ENCODE data around the gene CCT6A. TPM values are rescaled to one million over a fixed set of nuclear protein-coding genes. Genes with fewer than 3 reads are reported as not detected.
A peak's percentile ranks its signal among the peaks of the same experiment; 100 is the strongest.
"Not testable (repeated sequence)": the region's sequence is repeated elsewhere in the genome, so short reads cannot be mapped to it uniquely, and the experiment has no call there.

Gene CCT6A
- polyA plus RNA-seq, 4 donors, result 71.3 to 237 (median 102) TPM

GRCh38 chr7:56019501-56019900, 32.1 kb upstream of the CCT6A start:
- H3K36me3 ChIP-seq (ENCODE audit: control insufficient read depth in 3 of 3, insufficient read depth in 2 of 3, low read depth in 1 of 3, low read length in 3 of 3), result peaks cover 0 to 75% (median 4%) of the 10 kb centered on the region in 3 donors
- H3K9me3 ChIP-seq (ENCODE audit: control insufficient read depth in 2 of 2, insufficient read depth in 1 of 2, low read depth in 1 of 2, low read length in 1 of 2), result no peaks in the 10 kb centered on the region
- H3K27ac ChIP-seq (ENCODE audit: low read depth in 1 of 3, low read length in 2 of 3), result peak overlapping the region in 1 of 3 donors; percentile 13
- FAIRE-seq (no peak), DNase-seq (no peak)
- 46 to 80% (median 61%) methylated on average over 9 of the region's 9 CpGs for WGBS, 3 donors
- H3K4me3 ChIP-seq (ENCODE audit: low read depth in 1 of 3, low read length in 3 of 3), result no peak overlapping the region
- H3K4me1 ChIP-seq (ENCODE audit: control insufficient read depth in 3 of 3, insufficient read depth in 2 of 3, low read depth in 1 of 3, low read length in 2 of 3), result peaks cover 0 to 11% (median 0%) of the 10 kb centered on the region in 3 donors
- H3K27me3 ChIP-seq (ENCODE audit: control insufficient read depth in 3 of 3, insufficient read depth in 3 of 3, low read length in 3 of 3), result no peaks in the 10 kb centered on the region

DNA sequence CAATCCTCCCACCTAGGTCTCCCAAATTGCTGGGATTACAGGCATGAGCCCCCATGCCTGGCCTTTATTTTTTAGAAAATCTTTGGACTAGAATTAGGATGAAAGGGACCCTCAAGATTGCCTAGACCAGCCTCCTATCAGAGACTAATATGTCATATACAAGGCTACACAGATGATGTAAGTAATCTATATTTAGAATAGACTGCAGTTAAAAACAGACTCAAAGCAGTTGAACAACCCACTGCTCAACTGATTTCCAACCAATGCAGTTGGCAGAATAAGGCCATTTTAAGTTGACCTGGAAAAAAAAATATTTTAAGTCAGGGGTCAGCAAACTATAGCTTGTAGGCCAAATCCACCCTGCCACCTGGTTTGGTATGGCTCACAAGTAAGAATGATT, 28.1 kb upstream of the CCT6A start:
- FAIRE-seq (no peak), DNase-seq (no peak)
- Histone ChIP-seq H3K27me3 (ENCODE audit: control insufficient read depth in 3 of 3, insufficient read depth in 3 of 3, low read length in 3 of 3) (no peaks in the 10 kb centered on the region), H3K36me3 (ENCODE audit: control insufficient read depth in 3 of 3, insufficient read depth in 2 of 3, low read depth in 1 of 3, low read length in 3 of 3) (peaks cover 0 to 79% (median 3%) of the 10 kb centered on the region in 3 donors), H3K4me3 (ENCODE audit: low read depth in 1 of 3, low read length in 3 of 3) (no peak overlapping the region), H3K4me1 (ENCODE audit: control insufficient read depth in 3 of 3, insufficient read depth in 2 of 3, low read depth in 1 of 3, low read length in 2 of 3) (peaks cover 0 to 23% (median 0%) of the 10 kb centered on the region in 3 donors), H3K27ac (ENCODE audit: low read depth in 1 of 3, low read length in 2 of 3) (no peak overlapping the region), H3K9me3 (ENCODE audit: control insufficient read depth in 2 of 2, insufficient read depth in 1 of 2, low read depth in 1 of 2, low read length in 1 of 2) (no peaks in the 10 kb centered on the region)

DNA sequence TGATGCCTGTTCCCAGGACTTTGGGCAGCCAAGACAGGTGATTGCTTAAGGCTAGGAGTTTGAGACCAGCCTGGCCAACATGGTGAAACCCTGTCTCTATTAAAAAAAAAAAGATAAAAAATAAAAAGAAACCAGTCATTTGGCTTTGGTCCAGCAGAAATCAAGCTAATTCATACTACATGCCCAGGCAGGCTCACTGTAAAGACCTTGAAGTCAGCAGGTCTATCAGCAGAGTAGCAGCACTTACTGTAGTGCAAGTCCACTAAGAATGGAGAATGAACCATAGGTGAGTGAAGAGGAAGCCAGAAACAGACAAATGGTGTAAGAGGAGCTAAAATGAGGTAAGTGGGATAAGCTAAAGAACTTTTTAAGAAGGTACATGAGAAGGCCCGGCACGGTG, 25.0 kb upstream of the CCT6A start:
- H3K27ac ChIP-seq (ENCODE audit: low read depth in 1 of 3, low read length in 2 of 3), result no peak overlapping the region
- WGBS, 3 donors, result 17 to 91% (median 86%) methylated on average over 1 to 2 of the region's 2 CpGs
- H3K27me3 ChIP-seq (ENCODE audit: control insufficient read depth in 3 of 3, insufficient read depth in 3 of 3, low read length in 3 of 3), result no peaks in the 10 kb centered on the region
- H3K9me3 ChIP-seq (ENCODE audit: control insufficient read depth in 2 of 2, insufficient read depth in 1 of 2, low read depth in 1 of 2, low read length in 1 of 2), result no peaks in the 10 kb centered on the region
- H3K4me3 ChIP-seq (ENCODE audit: low read depth in 1 of 3, low read length in 3 of 3), result no peak overlapping the region
- H3K4me1 ChIP-seq (ENCODE audit: control insufficient read depth in 3 of 3, insufficient read depth in 2 of 3, low read depth in 1 of 3, low read length in 2 of 3), result peaks cover 0 to 19% (median 0%) of the 10 kb centered on the region in 3 donors
- peaks cover 0 to 66% (median 0%) of the 10 kb centered on the region in 3 donors for H3K36me3 ChIP-seq (ENCODE audit: control insufficient read depth in 3 of 3, insufficient read depth in 2 of 3, low read depth in 1 of 3, low read length in 3 of 3)
- no peak for DNase-seq
- no peak for FAIRE-seq

- DNase-seq, result peak; percentile 62 to 85
- FAIRE-seq, result no peak
- no peak overlapping the region for H3K4me3 ChIP-seq (ENCODE audit: low read depth in 1 of 3, low read length in 3 of 3)
- no peaks in the 10 kb centered on the region for H3K27me3 ChIP-seq (ENCODE audit: control insufficient read depth in 3 of 3, insufficient read depth in 3 of 3, low read length in 3 of 3)
- no peaks in the 10 kb centered on the region for H3K9me3 ChIP-seq (ENCODE audit: control insufficient read depth in 2 of 2, insufficient read depth in 1 of 2, low read depth in 1 of 2, low read length in 1 of 2)
- peaks cover 0 to 51% (median 0%) of the 10 kb centered on the region in 3 donors for H3K36me3 ChIP-seq (ENCODE audit: control insufficient read depth in 3 of 3, insufficient read depth in 2 of 3, low read depth in 1 of 3, low read length in 3 of 3)
- H3K4me1 ChIP-seq (ENCODE audit: control insufficient read depth in 3 of 3, insufficient read depth in 2 of 3, low read depth in 1 of 3, low read length in 2 of 3), result peaks cover 0 to 21% (median 0%) of the 10 kb centered on the region in 3 donors
- 36 to 73% (median 43%) methylated on average over 9 of the region's 9 CpGs for WGBS, 3 donors
- H3K27ac ChIP-seq (ENCODE audit: low read depth in 1 of 3, low read length in 2 of 3), result peak overlapping the region in 1 of 3 donors; percentile 72
These were observed 22.5 kb upstream of the CCT6A start for GRCh38 chr7:56028942-56029630.

DNA sequence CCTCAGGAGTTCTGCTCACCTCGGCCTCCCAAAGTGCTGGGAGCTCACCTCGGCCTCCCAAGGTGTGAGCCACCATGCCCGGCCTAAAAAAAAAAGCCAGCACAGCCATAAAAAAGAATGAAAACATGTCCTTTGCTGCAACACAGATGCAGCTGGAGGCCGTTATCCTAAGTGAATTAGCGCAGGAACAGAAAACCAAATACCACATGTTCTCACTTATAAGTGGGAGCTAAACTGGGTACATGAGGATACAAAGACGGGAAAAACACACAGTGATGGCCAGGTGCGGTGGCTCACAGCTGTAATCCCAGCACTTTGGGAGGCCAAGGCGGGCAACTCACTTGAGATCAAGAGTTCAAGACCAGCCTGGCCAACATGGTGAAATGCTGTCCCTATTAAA, 21.2 kb upstream of the CCT6A start:
- Histone ChIP-seq H3K4me3 (ENCODE audit: low read depth in 1 of 3, low read length in 3 of 3) (no peak overlapping the region), H3K36me3 (ENCODE audit: control insufficient read depth in 3 of 3, insufficient read depth in 2 of 3, low read depth in 1 of 3, low read length in 3 of 3) (peaks cover 0 to 44% (median 0%) of the 10 kb centered on the region in 3 donors), H3K4me1 (ENCODE audit: control insufficient read depth in 3 of 3, insufficient read depth in 2 of 3, low read depth in 1 of 3, low read length in 2 of 3) (peaks cover 0 to 21% (median 0%) of the 10 kb centered on the region in 3 donors), H3K9me3 (ENCODE audit: control insufficient read depth in 2 of 2, insufficient read depth in 1 of 2, low read depth in 1 of 2, low read length in 1 of 2) (no peaks in the 10 kb centered on the region), H3K27me3 (ENCODE audit: control insufficient read depth in 3 of 3, insufficient read depth in 3 of 3, low read length in 3 of 3) (no peaks in the 10 kb centered on the region), H3K27ac (ENCODE audit: low read depth in 1 of 3, low read length in 2 of 3) (peak overlapping the region in 1 of 3 donors; percentile 72)
- FAIRE-seq (no peak), DNase-seq (no peak)
- WGBS, 3 donors, result 88 to 95% (median 94%) methylated on average over 8 of the region's 8 CpGs

- FAIRE-seq; H3K27me3 ChIP-seq (ENCODE audit: control insufficient read depth in 3 of 3, insufficient read depth in 3 of 3, low read length in 3 of 3); H3K9me3 ChIP-seq (ENCODE audit: control insufficient read depth in 2 of 2, insufficient read depth in 1 of 2, low read depth in 1 of 2, low read length in 1 of 2); DNase-seq: not testable (repeated sequence)
- H3K4me3 ChIP-seq (ENCODE audit: low read depth in 1 of 3, low read length in 3 of 3), result peak overlapping the region in 1 of 3 donors; percentile 77
- 80 to 84% (median 81%) methylated on average over 8 of the region's 8 CpGs for WGBS, 3 donors
- H3K27ac ChIP-seq (ENCODE audit: low read depth in 1 of 3, low read length in 2 of 3), result peak overlapping the region in 1 of 3 donors; percentile 66
- H3K36me3 ChIP-seq (ENCODE audit: control insufficient read depth in 3 of 3, insufficient read depth in 2 of 3, low read depth in 1 of 3, low read length in 3 of 3), result peaks cover 0 to 33% (median 0%) of the 10 kb centered on the region in 3 donors
- H3K4me1 ChIP-seq (ENCODE audit: control insufficient read depth in 3 of 3, insufficient read depth in 2 of 3, low read depth in 1 of 3, low read length in 2 of 3), result peaks cover 0 to 20% (median 0%) of the 10 kb centered on the region in 3 donors
These were observed 20.0 kb upstream of the CCT6A start for GRCh38 chr7:56031556-56031955.

DNA sequence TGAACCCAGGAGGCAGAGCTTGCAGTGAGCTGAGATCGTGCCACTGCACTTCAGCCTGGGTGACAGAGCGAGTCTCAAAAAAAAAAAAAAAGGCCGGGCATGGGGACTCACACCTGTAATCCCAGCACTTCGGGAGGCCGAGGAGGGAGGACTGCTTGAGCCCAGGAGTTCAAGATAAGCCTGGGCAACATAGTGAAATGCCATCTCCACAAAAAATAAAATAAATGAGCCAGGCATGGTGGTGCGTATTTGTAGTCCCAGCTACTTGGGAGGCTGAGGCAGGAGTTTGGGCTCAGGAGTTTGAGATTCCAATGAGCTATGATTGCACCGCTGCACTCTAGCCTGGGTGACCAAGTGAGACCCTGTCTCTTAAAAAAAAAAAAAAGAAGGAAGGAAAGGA, 19.0 kb upstream of the CCT6A start:
- Histone ChIP-seq H3K4me3 (ENCODE audit: low read depth in 1 of 3, low read length in 3 of 3) (peak overlapping the region in 1 of 3 donors; percentile 77), H3K27ac (ENCODE audit: low read depth in 1 of 3, low read length in 2 of 3) (peak overlapping the region in 1 of 3 donors; percentile 66), H3K4me1 (ENCODE audit: control insufficient read depth in 3 of 3, insufficient read depth in 2 of 3, low read depth in 1 of 3, low read length in 2 of 3) (peaks cover 0 to 17% (median 0%) of the 10 kb centered on the region in 3 donors), H3K36me3 (ENCODE audit: control insufficient read depth in 3 of 3, insufficient read depth in 2 of 3, low read depth in 1 of 3, low read length in 3 of 3) (peaks cover 0 to 24% (median 0%) of the 10 kb centered on the region in 3 donors)
- not testable (repeated sequence) for DNase-seq; H3K9me3 ChIP-seq (ENCODE audit: control insufficient read depth in 2 of 2, insufficient read depth in 1 of 2, low read depth in 1 of 2, low read length in 1 of 2); H3K27me3 ChIP-seq (ENCODE audit: control insufficient read depth in 3 of 3, insufficient read depth in 3 of 3, low read length in 3 of 3); FAIRE-seq
- 92 to 96% (median 93%) methylated on average over 6 to 7 of the region's 7 CpGs for WGBS, 3 donors

DNA sequence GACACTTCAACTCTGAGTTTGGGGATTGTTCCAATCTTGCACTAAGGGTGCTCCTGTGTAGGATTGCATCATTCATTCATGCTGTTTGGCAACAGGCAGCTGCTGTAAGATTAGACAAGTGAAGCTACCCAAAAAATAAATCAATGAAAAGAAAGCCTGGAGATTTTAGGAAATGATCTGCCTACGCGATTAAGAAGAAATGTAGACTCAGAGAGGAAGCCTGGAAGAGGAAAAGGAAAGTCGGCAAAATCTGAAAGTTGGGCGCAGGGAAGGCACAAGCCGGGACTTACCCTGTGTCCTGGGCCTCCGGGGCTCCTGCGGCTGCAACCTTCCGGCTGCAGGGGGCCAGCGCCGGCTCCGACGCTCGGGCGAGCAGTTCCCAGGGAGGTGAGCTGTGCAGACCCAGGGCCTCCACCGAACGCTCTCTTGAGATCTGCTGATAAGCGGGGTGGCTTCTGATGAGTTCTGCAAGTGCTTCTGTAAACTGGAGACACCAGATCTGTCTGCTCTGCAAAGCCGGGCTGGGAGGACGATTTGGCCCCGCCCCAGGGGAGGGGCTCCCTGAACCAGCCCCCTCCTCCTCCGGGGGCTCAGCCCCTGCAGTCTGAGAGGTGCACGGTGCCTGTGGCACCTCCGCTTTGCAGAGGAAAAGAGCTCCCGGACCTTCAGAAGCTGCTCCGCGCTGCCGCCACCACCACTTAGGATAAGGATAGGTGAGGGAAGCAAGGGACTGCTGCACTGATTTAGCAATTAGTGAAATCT, 17.7 kb upstream of the CCT6A start:
- Histone ChIP-seq H3K4me3 (ENCODE audit: low read depth in 1 of 3, low read length in 3 of 3) (peak overlapping the region; percentile 43 to 77 (median 74)), H3K4me1 (ENCODE audit: control insufficient read depth in 3 of 3, insufficient read depth in 2 of 3, low read depth in 1 of 3, low read length in 2 of 3) (peaks cover 0 to 7% (median 0%) of the 10 kb centered on the region in 3 donors), H3K9me3 (ENCODE audit: control insufficient read depth in 2 of 2, insufficient read depth in 1 of 2, low read depth in 1 of 2, low read length in 1 of 2) (no peaks in the 10 kb centered on the region), H3K36me3 (ENCODE audit: control insufficient read depth in 3 of 3, insufficient read depth in 2 of 3, low read depth in 1 of 3, low read length in 3 of 3) (peaks cover 0 to 19% (median 0%) of the 10 kb centered on the region in 3 donors), H3K27ac (ENCODE audit: low read depth in 1 of 3, low read length in 2 of 3) (peak overlapping the region; percentile 3 to 78 (median 30)), H3K27me3 (ENCODE audit: control insufficient read depth in 3 of 3, insufficient read depth in 3 of 3, low read length in 3 of 3) (no peaks in the 10 kb centered on the region)
- peak; percentile 64 to 90 for DNase-seq
- no peak for FAIRE-seq
- WGBS, 3 donors, result 0% methylated on average over 26 to 27 of the region's 27 CpGs
